ENCODE results near the gene ZDHHC14. TPM values are rescaled to one million over a fixed set of nuclear protein-coding genes. Genes with fewer than 3 reads are reported as not detected.

ZDHHC14 gene
- total and polyA plus RNA-seq, 2 experiments from 2014 or later, result 3.0 to 7.4 TPM

DNA sequence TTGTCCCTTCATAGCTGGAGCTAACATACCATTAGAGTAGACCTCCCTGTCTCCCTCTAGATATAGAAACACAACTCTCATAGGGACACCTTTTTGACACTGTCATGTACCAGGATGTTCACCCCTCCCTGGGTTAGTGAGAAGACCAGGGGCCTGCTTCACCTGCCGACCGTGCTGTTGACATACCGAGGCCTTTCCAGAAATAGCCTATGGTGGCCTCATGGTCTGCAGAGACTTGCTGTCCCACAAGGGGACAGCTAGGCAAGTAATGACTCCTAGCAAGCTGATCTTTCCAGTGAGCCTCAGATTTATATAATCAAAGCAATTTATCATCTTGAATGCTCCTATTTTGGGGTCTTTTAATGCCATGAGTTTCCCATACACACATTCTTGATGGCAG lies 15.0 kb downstream of the ZDHHC14 start (continued):
- TF ChIP-seq, protein P1, sequence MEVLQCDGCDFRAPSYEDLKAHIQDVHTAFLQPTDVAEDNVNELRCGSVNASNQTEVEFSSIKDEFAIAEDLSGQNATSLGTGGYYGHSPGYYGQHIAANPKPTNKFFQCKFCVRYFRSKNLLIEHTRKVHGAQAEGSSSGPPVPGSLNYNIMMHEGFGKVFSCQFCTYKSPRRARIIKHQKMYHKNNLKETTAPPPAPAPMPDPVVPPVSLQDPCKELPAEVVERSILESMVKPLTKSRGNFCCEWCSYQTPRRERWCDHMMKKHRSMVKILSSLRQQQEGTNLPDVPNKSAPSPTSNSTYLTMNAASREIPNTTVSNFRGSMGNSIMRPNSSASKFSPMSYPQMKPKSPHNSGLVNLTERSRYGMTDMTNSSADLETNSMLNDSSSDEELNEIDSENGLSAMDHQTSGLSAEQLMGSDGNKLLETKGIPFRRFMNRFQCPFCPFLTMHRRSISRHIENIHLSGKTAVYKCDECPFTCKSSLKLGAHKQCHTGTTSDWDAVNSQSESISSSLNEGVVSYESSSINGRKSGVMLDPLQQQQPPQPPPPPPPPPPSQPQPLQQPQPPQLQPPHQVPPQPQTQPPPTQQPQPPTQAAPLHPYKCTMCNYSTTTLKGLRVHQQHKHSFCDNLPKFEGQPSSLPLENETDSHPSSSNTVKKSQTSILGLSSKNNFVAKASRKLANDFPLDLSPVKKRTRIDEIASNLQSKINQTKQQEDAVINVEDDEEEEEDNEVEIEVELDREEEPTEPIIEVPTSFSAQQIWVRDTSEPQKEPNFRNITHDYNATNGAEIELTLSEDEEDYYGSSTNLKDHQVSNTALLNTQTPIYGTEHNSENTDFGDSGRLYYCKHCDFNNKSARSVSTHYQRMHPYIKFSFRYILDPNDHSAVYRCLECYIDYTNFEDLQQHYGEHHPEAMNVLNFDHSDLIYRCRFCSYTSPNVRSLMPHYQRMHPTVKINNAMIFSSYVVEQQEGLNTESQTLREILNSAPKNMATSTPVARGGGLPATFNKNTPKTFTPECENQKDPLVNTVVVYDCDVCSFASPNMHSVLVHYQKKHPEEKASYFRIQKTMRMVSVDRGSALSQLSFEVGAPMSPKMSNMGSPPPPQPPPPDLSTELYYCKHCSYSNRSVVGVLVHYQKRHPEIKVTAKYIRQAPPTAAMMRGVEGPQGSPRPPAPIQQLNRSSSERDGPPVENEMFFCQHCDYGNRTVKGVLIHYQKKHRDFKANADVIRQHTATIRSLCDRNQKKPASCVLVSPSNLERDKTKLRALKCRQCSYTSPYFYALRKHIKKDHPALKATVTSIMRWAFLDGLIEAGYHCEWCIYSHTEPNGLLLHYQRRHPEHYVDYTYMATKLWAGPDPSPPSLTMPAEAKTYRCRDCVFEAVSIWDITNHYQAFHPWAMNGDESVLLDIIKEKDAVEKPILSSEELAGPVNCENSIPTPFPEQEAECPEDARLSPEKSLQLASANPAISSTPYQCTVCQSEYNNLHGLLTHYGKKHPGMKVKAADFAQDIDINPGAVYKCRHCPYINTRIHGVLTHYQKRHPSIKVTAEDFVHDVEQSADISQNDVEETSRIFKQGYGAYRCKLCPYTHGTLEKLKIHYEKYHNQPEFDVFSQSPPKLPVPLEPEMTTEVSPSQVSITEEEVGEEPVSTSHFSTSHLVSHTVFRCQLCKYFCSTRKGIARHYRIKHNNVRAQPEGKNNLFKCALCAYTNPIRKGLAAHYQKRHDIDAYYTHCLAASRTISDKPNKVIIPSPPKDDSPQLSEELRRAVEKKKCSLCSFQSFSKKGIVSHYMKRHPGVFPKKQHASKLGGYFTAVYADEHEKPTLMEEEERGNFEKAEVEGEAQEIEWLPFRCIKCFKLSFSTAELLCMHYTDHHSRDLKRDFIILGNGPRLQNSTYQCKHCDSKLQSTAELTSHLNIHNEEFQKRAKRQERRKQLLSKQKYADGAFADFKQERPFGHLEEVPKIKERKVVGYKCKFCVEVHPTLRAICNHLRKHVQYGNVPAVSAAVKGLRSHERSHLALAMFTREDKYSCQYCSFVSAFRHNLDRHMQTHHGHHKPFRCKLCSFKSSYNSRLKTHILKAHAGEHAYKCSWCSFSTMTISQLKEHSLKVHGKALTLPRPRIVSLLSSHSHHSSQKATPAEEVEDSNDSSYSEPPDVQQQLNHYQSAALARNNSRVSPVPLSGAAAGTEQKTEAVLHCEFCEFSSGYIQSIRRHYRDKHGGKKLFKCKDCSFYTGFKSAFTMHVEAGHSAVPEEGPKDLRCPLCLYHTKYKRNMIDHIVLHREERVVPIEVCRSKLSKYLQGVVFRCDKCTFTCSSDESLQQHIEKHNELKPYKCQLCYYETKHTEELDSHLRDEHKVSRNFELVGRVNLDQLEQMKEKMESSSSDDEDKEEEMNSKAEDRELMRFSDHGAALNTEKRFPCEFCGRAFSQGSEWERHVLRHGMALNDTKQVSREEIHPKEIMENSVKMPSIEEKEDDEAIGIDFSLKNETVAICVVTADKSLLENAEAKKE (CRISPR knock-in tag; IDR thresholded peaks at IDR 0.05), result no peak
- TF ChIP-seq JUNB (IDR thresholded peaks at IDR 0.05; ENCODE audit: unreplicated experiment), result no peak
- no peak for TF ChIP-seq POLR2AphosphoS5 (IDR thresholded peaks at IDR 0.05; ENCODE audit: low read depth)
- no peak for TF ChIP-seq ZNF331 (CRISPR knock-in tag; IDR thresholded peaks at IDR 0.05; ENCODE audit: low read depth)

GRCh38 chr6:157397660-157398059 lies 16.7 kb downstream of the ZDHHC14 start:
- no peak overlapping the region for H3K27ac Mint-ChIP-seq
- H3K27me3 Mint-ChIP-seq (ENCODE audit: insufficient read depth, low read depth, poor library complexity), result peaks cover 7% of the 10 kb centered on the region
- Histone ChIP-seq H3K27me3 (ENCODE audit: insufficient read depth) (no peaks in the 10 kb centered on the region), H3K79me2 (replicated peaks; ENCODE audit: insufficient read depth) (no peaks in the 10 kb centered on the region), H3F3A (replicated peaks; ENCODE audit: low read depth) (no peaks in the 10 kb centered on the region), H3K4me3 (no peak overlapping the region), H2AFZ (no peak overlapping the region), H3K4me1 (ENCODE audit: insufficient read depth) (peaks cover 4% of the 10 kb centered on the region; the same call in 1 of the 2 replicates), H4K20me1 (replicated peaks; ENCODE audit: insufficient read depth) (no peaks in the 10 kb centered on the region), H3K4me2 (no peak overlapping the region), H3K9me2 (ENCODE audit: insufficient read depth) (no peaks in the 10 kb centered on the region), H3K36me3 (ENCODE audit: insufficient read depth) (no peaks in the 10 kb centered on the region), H3K27ac (ENCODE audit: low read depth) (no peak overlapping the region)
- no peaks in the 10 kb centered on the region for H3K9me3 Mint-ChIP-seq
- H3K36me3 Mint-ChIP-seq (ENCODE audit: low read depth), result no peaks in the 10 kb centered on the region; the same call in 2 of the 3 replicates
- H3K4me1 Mint-ChIP-seq, result peaks cover 20% of the 10 kb centered on the region
- DNase-seq (ENCODE audit: low spot score) (no peak), ATAC-seq (peak; percentile 23)
- no peak overlapping the region for H3K4me3 Mint-ChIP-seq
- TF ChIP-seq ETS1 (IDR thresholded peaks at IDR 0.05) (no peak), STAT1 (IDR thresholded peaks at IDR 0.05; ENCODE audit: unreplicated experiment) (no peak), EZH2phosphoT487 (IDR thresholded peaks at IDR 0.05; ENCODE audit: unreplicated experiment) (no peak), ZNF331 (CRISPR knock-in tag; IDR thresholded peaks at IDR 0.05; ENCODE audit: low read depth) (no peak), CREB1 (CRISPR knock-in tag; IDR thresholded peaks at IDR 0.05; ENCODE audit: low read depth) (no peak), EZH2 (IDR thresholded peaks at IDR 0.05; ENCODE audit: low read depth, unreplicated experiment) (no peak), ZNF114 (CRISPR knock-in tag; IDR thresholded peaks at IDR 0.05) (no peak), JUNB (IDR thresholded peaks at IDR 0.05; ENCODE audit: unreplicated experiment) (no peak), POLR2AphosphoS5 (IDR thresholded peaks at IDR 0.05; ENCODE audit: low read depth) (no peak)
- TF ChIP-seq, protein P2, sequence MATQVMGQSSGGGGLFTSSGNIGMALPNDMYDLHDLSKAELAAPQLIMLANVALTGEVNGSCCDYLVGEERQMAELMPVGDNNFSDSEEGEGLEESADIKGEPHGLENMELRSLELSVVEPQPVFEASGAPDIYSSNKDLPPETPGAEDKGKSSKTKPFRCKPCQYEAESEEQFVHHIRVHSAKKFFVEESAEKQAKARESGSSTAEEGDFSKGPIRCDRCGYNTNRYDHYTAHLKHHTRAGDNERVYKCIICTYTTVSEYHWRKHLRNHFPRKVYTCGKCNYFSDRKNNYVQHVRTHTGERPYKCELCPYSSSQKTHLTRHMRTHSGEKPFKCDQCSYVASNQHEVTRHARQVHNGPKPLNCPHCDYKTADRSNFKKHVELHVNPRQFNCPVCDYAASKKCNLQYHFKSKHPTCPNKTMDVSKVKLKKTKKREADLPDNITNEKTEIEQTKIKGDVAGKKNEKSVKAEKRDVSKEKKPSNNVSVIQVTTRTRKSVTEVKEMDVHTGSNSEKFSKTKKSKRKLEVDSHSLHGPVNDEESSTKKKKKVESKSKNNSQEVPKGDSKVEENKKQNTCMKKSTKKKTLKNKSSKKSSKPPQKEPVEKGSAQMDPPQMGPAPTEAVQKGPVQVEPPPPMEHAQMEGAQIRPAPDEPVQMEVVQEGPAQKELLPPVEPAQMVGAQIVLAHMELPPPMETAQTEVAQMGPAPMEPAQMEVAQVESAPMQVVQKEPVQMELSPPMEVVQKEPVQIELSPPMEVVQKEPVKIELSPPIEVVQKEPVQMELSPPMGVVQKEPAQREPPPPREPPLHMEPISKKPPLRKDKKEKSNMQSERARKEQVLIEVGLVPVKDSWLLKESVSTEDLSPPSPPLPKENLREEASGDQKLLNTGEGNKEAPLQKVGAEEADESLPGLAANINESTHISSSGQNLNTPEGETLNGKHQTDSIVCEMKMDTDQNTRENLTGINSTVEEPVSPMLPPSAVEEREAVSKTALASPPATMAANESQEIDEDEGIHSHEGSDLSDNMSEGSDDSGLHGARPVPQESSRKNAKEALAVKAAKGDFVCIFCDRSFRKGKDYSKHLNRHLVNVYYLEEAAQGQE (IDR thresholded peaks at IDR 0.05; ENCODE audit: unreplicated experiment), result no peak
- TF ChIP-seq, protein P3, sequence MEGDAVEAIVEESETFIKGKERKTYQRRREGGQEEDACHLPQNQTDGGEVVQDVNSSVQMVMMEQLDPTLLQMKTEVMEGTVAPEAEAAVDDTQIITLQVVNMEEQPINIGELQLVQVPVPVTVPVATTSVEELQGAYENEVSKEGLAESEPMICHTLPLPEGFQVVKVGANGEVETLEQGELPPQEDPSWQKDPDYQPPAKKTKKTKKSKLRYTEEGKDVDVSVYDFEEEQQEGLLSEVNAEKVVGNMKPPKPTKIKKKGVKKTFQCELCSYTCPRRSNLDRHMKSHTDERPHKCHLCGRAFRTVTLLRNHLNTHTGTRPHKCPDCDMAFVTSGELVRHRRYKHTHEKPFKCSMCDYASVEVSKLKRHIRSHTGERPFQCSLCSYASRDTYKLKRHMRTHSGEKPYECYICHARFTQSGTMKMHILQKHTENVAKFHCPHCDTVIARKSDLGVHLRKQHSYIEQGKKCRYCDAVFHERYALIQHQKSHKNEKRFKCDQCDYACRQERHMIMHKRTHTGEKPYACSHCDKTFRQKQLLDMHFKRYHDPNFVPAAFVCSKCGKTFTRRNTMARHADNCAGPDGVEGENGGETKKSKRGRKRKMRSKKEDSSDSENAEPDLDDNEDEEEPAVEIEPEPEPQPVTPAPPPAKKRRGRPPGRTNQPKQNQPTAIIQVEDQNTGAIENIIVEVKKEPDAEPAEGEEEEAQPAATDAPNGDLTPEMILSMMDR (conservative IDR thresholded peaks at IDR 0.05; ENCODE audit: low read depth in 2 of 2), result no peak
